ENCODE data around the gene SYNE4. TPM values are rescaled to one million over a fixed set of nuclear protein-coding genes. Genes with fewer than 3 reads are reported as not detected.

Gene SYNE4
- total RNA-seq, 3 donors from 2014 or later (not counting 1 experiment from before 2014, with no cell fraction given) = 0.41 to 2.6 (median 1.5) TPM

DNA sequence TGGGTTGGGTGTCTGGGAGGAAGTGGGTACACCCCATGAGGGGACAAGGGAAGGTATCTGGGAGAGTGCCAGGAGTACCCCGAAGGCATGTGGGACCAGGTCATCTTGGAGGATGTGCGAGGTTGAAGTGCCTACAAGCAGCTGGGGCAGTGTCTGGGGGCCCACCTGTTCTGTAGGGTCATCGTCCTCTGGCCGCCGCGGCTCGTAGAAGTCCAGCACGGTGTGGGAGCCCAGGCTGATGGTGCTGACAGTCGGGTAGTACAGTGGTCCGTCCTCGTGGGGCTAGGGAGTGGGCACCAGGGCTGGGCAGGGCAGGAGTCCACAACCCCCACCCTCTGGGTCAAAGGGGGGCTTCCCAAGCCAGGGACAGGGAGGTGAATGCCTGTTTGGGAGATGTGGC lies 1.8 kb upstream of the SYNE4 start:
- H3K27ac ChIP-seq (ENCODE audit: low read length) = no peak overlapping the region
- peak overlapping the region; percentile 71 for H3K4me3 Mint-ChIP-seq
- H3K27ac Mint-ChIP-seq = peak overlapping the region in 1 of 2 donors; percentile 65

DNA sequence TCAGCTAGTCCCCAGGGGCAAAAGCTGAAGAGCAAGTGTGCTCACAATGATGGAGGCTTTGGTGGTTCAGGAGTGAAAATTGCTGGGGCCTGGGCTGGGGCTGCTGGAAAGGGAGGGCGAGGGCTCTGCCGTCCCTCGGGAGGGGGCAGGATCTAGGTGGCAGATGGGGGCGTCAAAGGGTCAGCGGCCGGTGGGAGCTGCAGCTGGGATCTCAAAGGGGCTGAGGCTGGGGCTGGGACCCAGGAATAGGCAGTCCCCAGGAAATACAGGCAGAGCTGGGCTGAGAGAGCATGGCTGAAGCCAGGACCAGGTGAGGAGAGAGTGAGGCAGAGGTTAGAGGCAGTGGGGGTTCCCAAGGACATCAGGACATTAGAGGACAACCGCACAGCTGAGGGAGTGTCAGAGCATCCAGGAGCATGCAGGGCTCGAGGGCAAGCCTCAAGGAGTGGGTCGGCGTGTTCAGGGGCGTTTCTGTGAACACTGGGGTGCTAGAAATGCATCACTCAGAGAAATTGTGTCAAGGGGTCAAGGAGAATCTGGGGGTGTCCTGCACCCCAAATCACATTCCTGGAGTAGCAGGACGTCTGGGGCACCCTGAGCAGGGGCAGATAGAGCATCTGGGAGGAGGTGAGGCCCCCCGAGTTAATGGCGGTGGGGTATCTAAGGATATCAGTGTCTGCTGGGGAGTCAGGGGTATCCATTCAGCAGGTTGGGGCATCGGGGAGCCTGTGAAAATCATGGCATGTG lies 1.2 kb upstream of the SYNE4 start:
- Mint-ChIP-seq H3K4me1 (peaks cover 28 to 41% of the 10 kb centered on the region in 2 donors), H3K27me3 (ENCODE audit: low read depth in 2 of 2) (no peaks in the 10 kb centered on the region), H3K9me3 (no peaks in the 10 kb centered on the region), H3K27ac (peak overlapping the region in 1 of 2 donors; percentile 65), H3K36me3 (no peaks in the 10 kb centered on the region), H3K4me3 (peak overlapping the region; percentile 71)
- Histone ChIP-seq H3K36me3 (ENCODE audit: control insufficient read depth, insufficient read depth, low read length) (no peaks in the 10 kb centered on the region), H3K4me1 (ENCODE audit: control insufficient read depth, insufficient read depth, low read length) (peaks cover 28% of the 10 kb centered on the region), H3K27me3 (ENCODE audit: control insufficient read depth, insufficient read depth, low read length) (no peaks in the 10 kb centered on the region), H3K4me3 (ENCODE audit: low read length) (no peak overlapping the region), H3K9me3 (ENCODE audit: control insufficient read depth, insufficient read depth, low read length) (no peaks in the 10 kb centered on the region), H3K27ac (ENCODE audit: low read length) (no peak overlapping the region)
- WGBS (ENCODE audit: insufficient coverage) = 69% methylated on average over 15 of the region's 15 CpGs
- no peak for DNase-seq
- intact Hi-C loops (cut with micrococcal nuclease) = no loop called here
- no peak for ATAC-seq
- TF ChIP-seq, protein P1, sequence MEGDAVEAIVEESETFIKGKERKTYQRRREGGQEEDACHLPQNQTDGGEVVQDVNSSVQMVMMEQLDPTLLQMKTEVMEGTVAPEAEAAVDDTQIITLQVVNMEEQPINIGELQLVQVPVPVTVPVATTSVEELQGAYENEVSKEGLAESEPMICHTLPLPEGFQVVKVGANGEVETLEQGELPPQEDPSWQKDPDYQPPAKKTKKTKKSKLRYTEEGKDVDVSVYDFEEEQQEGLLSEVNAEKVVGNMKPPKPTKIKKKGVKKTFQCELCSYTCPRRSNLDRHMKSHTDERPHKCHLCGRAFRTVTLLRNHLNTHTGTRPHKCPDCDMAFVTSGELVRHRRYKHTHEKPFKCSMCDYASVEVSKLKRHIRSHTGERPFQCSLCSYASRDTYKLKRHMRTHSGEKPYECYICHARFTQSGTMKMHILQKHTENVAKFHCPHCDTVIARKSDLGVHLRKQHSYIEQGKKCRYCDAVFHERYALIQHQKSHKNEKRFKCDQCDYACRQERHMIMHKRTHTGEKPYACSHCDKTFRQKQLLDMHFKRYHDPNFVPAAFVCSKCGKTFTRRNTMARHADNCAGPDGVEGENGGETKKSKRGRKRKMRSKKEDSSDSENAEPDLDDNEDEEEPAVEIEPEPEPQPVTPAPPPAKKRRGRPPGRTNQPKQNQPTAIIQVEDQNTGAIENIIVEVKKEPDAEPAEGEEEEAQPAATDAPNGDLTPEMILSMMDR (IDR thresholded peaks at IDR 0.05) = no peak

More for the DNA sequence above, 1.8 kb upstream of the SYNE4 start:
- WGBS (ENCODE audit: insufficient coverage) = 95% methylated on average over 11 of the region's 11 CpGs
- Histone ChIP-seq H3K36me3 (ENCODE audit: control insufficient read depth, insufficient read depth, low read length) (no peaks in the 10 kb centered on the region), H3K27me3 (ENCODE audit: control insufficient read depth, insufficient read depth, low read length) (no peaks in the 10 kb centered on the region), H3K4me3 (ENCODE audit: low read length) (no peak overlapping the region), H3K9me3 (ENCODE audit: control insufficient read depth, insufficient read depth, low read length) (no peaks in the 10 kb centered on the region), H3K4me1 (ENCODE audit: control insufficient read depth, insufficient read depth, low read length) (peaks cover 30% of the 10 kb centered on the region)
- TF ChIP-seq, protein P1 (IDR thresholded peaks at IDR 0.05) = no peak
- no peaks in the 10 kb centered on the region for H3K27me3 Mint-ChIP-seq (ENCODE audit: low read depth in 2 of 2)
- H3K9me3 Mint-ChIP-seq = no peaks in the 10 kb centered on the region
- no peaks in the 10 kb centered on the region for H3K36me3 Mint-ChIP-seq
- intact Hi-C loops (cut with micrococcal nuclease) = no loop called here
- H3K4me1 Mint-ChIP-seq = peaks cover 34 to 47% of the 10 kb centered on the region in 2 donors
- ATAC-seq (no peak), DNase-seq (no peak)

DNA sequence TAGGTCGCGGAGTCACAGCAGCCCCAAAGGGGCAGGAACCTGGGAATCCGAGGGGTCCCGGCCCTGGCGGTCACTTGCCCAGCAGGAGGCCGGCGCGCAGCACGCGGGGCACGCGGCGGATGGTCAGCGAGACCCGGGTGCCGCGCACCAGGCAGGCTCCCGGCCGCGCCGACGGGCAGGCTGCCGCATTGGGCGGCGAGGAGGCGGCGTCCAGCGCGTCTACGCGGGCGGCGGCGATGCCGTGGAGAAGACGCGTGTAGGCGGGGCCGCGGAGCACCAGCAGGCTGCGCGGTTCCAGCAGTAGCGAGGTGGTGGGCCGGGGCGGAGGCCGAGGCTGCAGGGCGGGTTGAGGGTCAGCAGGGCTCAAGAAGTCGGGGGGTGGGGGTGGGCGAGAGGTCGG lies 607 bp upstream of the SYNE4 start:
- H3K9me3 Mint-ChIP-seq = no peaks in the 10 kb centered on the region
- H3K9me3 ChIP-seq (ENCODE audit: control insufficient read depth, insufficient read depth, low read length) = no peaks in the 10 kb centered on the region
- no peaks in the 10 kb centered on the region for H3K36me3 Mint-ChIP-seq
- H3K27ac Mint-ChIP-seq = peak overlapping the region in 1 of 2 donors; percentile 65
- H3K4me3 ChIP-seq (ENCODE audit: low read length) = no peak overlapping the region
- intact Hi-C loops (cut with micrococcal nuclease) = no loop called here
- H3K27me3 ChIP-seq (ENCODE audit: control insufficient read depth, insufficient read depth, low read length) = no peaks in the 10 kb centered on the region
- H3K4me3 Mint-ChIP-seq = peak overlapping the region; percentile 71
- ATAC-seq (peak in 1 of 3 donors; percentile 8), DNase-seq (peak; percentile 41 to 68)
- H3K36me3 ChIP-seq (ENCODE audit: control insufficient read depth, insufficient read depth, low read length) = no peaks in the 10 kb centered on the region
- peaks cover 23% of the 10 kb centered on the region for H3K4me1 ChIP-seq (ENCODE audit: control insufficient read depth, insufficient read depth, low read length)
- 3% methylated on average over 50 of the region's 50 CpGs for WGBS (ENCODE audit: insufficient coverage)
- no peaks in the 10 kb centered on the region for H3K27me3 Mint-ChIP-seq (ENCODE audit: low read depth in 2 of 2)
- H3K4me1 Mint-ChIP-seq = peaks cover 22 to 38% of the 10 kb centered on the region in 2 donors
- no peak overlapping the region for H3K27ac ChIP-seq (ENCODE audit: low read length)
- TF ChIP-seq, protein P1 (IDR thresholded peaks at IDR 0.05) = no peak

All from natural killer cell (primary cell).